Medulla oblongata (tissue), 1 donor: Measurements from ENCODE around the gene RCAN3.

Source experiments
- DNase-seq: peaks from one replicate; pipeline ENCODE4 v3.0.0-alpha.2; 2015; ENCODE audit errors: extremely low spot score

The RCAN3 gene

DNA sequence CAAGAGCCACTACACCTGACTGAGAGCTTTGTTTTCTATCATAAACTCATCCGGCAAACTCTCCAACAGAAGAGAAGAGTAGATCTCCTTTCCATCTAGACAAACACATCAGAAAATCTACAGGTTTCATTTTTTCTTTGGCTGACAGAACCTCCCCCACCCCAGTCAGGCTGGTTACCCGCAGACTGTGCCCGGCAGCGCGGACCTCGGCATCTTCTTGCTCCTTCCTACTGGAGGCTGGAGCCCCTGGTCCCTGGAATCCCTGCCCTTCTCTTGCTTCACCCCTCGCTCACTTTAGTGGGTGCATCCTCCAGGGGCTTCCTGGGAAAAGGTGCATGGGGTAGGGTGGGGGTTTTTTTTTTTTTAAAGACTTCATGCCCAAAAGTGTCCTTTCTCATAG lies 76.2 kb downstream of the RCAN3 start:
- no peak for DNase-seq

- DNase-seq, result no peak
Observed at GRCh38 chr1:24580756-24581155, 78.1 kb downstream of the RCAN3 start.

DNA sequence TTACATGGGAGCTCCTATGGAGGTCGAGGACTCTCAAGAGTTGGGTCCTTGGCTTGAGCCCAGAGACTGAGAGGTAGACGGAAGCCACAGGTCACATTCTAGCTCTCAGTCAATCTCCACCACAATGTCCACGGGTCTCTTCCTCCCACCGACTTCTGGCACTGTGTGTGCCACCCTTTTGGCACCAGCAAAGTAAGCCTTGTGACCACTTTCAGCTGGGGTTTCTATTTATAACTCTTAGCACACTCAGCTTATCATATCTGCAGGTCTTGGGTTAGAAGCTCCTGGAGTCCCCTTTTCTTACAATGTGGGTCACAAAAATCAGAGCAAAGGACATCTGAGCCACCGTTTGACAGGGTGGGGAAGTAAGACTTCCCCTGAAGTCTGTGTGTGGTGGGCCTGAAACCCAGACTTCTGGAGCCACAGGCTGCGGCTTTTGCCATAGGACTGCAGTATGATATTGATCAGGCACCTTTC lies 81.6 kb downstream of the RCAN3 start:
- no peak for DNase-seq

DNA sequence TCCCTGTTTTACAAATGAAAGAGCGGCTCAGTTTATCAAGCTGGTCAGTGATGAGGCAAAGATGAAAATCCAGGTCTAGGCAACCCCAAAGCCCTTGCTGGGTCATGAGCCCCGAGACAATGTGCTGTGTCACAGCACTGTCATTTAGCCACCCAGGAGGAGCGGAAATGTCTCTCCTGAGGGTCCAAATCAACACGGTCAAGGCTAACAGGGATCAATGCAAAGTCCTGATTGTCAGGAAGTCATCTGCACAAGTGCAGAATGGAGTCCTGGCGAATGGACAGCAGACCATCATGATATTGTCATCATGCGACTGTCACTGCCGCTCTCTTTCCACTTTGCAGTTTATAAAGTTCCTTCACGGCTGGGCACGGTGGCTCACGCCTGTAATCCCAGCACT lies 83.5 kb downstream of the RCAN3 start:
- no peak for DNase-seq

- peak; percentile 77 for DNase-seq
Observed at GRCh38 chr1:24586970-24587820, 84.6 kb downstream of the RCAN3 start.

GRCh38 chr1:24588573-24588972 lies 85.9 kb downstream of the RCAN3 start:
- no peak for DNase-seq

DNA sequence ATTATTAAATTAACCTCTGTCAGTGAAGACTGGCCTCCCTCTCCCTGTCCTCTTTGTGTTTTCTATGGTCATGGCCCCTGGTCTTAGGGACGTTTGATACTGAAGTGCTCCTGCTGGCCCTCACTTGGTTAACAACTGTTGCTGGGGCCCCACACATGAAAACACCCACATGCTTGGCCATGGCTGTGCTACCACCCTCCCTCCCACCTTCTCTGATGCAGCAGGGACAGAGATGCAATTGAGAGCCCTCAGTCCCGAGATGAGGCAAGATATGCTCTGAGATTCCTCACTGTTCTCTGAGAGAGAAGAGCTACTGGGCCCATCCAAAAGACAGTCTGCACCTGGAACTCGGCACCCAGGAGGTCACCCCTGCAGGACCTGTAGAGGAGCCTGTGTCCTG lies 86.6 kb downstream of the RCAN3 start:
- DNase-seq, result no peak
